ENCODE data around the gene CPEB4. TPM values are rescaled to one million over a fixed set of nuclear protein-coding genes. Genes with fewer than 3 reads are reported as not detected.

The CPEB4 gene
- total RNA-seq, 2 experiments from 2014 or later: 17.3 to 19.5 TPM

GRCh38 chr5:173896631-173897030, 8.5 kb downstream of the CPEB4 start:
- Mint-ChIP-seq H3K4me1 (peaks cover 18% of the 10 kb centered on the region), H3K36me3 (ENCODE audit: low read depth) (peaks cover 7% of the 10 kb centered on the region), H3K9me3 (no peaks in the 10 kb centered on the region), H3K27ac (no peak overlapping the region), H3K4me3 (no peak overlapping the region), H3K27me3 (no peaks in the 10 kb centered on the region)
- CTCF ChIA-PET: interaction anchor here (1.1 to 2.2 kb wide), 3 partner anchors 11 to 29 kb away, joined by 4 to 7 read pairs (median 4); no protein-coding TSS in a partner anchor
- POLR2A ChIA-PET: interaction anchor here (1.1 kb wide), 1 partner anchor 8 kb away, joined by 3 read pairs; the partner anchor contains the start of gene CPEB4
- DNase-seq: no peak

DNA sequence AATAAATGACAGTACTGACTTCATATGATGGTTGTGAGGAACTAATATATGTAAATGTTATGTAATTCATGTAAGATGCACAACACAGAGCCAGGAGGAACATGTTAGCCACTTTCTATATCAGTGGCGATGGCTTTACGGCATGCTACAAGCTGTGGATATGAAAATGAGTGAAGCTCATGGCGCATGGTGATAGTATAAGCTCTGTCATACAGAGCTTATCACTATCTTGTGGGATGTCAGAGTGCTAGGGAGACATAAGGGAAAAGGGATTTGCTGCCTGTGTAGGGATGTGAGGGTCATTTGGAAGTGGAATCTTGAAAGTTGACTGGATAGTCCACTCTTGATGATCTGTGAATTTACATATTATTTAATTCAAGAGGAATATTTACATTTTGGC, 13.6 kb downstream of the CPEB4 start:
- peaks cover 1% of the 10 kb centered on the region for H3K4me1 Mint-ChIP-seq
- no peaks in the 10 kb centered on the region for H3K9me3 Mint-ChIP-seq
- ChIA-PET POLR2A (no interaction called here), CTCF (interaction anchor here (4.2 kb wide), 1 partner anchor 24 kb away, joined by 13 read pairs; no protein-coding TSS in a partner anchor)
- DNase-seq: no peak
- H3K27ac Mint-ChIP-seq: no peak overlapping the region
- H3K36me3 Mint-ChIP-seq (ENCODE audit: low read depth): peaks cover 3% of the 10 kb centered on the region
- no peaks in the 10 kb centered on the region for H3K27me3 Mint-ChIP-seq
- H3K4me3 Mint-ChIP-seq: no peak overlapping the region

DNA sequence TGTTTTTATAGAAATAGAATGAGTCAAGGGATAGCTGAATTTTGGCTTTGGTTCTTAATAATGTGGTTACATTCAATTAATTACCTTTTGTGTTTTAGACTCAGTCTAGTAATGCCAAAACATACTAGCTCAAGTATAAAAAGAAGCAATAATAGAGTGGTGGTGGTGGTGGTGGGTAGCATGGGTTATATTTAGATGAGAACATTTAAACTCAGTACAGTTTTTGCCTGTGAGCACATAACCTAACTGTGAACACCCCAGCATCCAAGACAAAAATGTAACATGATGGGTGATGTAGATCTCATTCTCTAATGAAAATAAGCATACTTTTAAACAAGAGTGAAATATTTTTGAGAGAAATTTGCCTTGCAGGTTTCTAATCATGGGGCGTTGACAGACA, 14.2 kb downstream of the CPEB4 start:
- Mint-ChIP-seq H3K4me3 (no peak overlapping the region), H3K36me3 (ENCODE audit: low read depth) (peaks cover 3% of the 10 kb centered on the region), H3K4me1 (peaks cover 1% of the 10 kb centered on the region), H3K27ac (no peak overlapping the region), H3K9me3 (no peaks in the 10 kb centered on the region), H3K27me3 (no peaks in the 10 kb centered on the region)
- no peak for DNase-seq
- CTCF ChIA-PET: interaction anchor here (4.2 kb wide), 1 partner anchor 23 kb away, joined by 13 read pairs; no protein-coding TSS in a partner anchor
- POLR2A ChIA-PET: interaction anchor here (0.9 kb wide), 1 partner anchor 14 kb away, joined by 3 read pairs; the partner anchor contains the start of gene CPEB4

- peaks cover 1% of the 10 kb centered on the region for H3K4me1 Mint-ChIP-seq
- H3K36me3 Mint-ChIP-seq (ENCODE audit: low read depth): peaks cover 3% of the 10 kb centered on the region
- DNase-seq: no peak
- ChIA-PET CTCF (interaction anchor here (1.2 to 4.2 kb wide), 4 partner anchors 11 to 100 kb away, joined by 3 to 13 read pairs (median 5); no protein-coding TSS in a partner anchor), POLR2A (interaction anchor here (0.9 to 1.4 kb wide), 2 partner anchors 9 to 15 kb away, joined by 3 to 4 read pairs; partner anchors contain the start of gene CPEB4)
- no peak overlapping the region for H3K4me3 Mint-ChIP-seq
- H3K9me3 Mint-ChIP-seq: no peaks in the 10 kb centered on the region
- H3K27ac Mint-ChIP-seq: no peak overlapping the region
- H3K27me3 Mint-ChIP-seq: no peaks in the 10 kb centered on the region
These were observed 14.6 kb downstream of the CPEB4 start for GRCh38 chr5:173902743-173903142.

DNA sequence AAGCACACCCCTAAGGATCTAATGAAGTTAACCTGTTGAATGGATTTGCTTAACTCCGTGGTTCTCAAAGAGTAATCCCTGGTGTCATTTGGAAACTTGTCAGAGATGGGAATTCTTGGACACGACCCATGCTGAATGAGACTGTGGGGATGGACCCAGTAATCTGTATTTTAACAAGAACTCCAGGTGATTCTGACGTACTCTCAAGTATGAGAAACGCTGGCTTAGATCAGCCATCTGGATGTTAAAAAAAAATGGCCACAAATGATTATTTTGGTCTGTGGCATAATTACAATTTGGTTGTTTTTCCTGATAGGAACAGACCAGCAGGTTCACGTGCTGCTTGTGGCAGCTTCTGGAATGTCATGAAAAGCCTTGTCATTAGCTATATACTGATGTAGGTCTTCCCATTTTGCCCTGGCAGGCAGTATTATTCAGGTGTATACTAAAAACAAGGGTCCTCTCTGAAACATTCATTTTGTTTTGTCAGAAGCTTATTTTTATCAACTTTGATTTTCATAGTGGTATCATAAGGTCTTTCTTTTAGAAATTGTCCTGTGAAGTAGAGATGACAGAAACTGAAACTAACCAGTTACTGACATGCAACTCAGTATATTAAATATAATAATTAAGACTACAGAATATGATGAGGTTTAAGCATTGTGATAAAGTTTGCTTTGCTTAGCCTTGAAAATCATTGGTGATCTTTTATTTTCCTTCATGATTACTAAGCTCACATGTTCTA, 15.4 kb downstream of the CPEB4 start:
- Mint-ChIP-seq H3K4me3 (no peak overlapping the region), H3K36me3 (ENCODE audit: low read depth) (peaks cover 3% of the 10 kb centered on the region), H3K27me3 (no peaks in the 10 kb centered on the region), H3K27ac (no peak overlapping the region), H3K4me1 (peaks cover 1% of the 10 kb centered on the region), H3K9me3 (no peaks in the 10 kb centered on the region)
- no peak for DNase-seq
- POLR2A ChIA-PET: interaction anchor here (0.6 to 1.4 kb wide), 3 partner anchors 10 to 60 kb away, joined by 3 to 4 read pairs (median 3); no protein-coding TSS in a partner anchor
- CTCF ChIA-PET: interaction anchor here (1.1 to 4.2 kb wide), 5 partner anchors 10 to 101 kb away, joined by 3 to 13 read pairs (median 3); no protein-coding TSS in a partner anchor

- ChIA-PET POLR2A (interaction anchor here (0.6 to 1.4 kb wide), 3 partner anchors 11 to 60 kb away, joined by 3 to 4 read pairs (median 3); no protein-coding TSS in a partner anchor), CTCF (interaction anchor here (1.1 to 4.2 kb wide), 4 partner anchors 10 to 23 kb away, joined by 3 to 13 read pairs (median 5); no protein-coding TSS in a partner anchor)
- no peak for DNase-seq
- H3K36me3 Mint-ChIP-seq (ENCODE audit: low read depth): peaks cover 3% of the 10 kb centered on the region
- peaks cover 1% of the 10 kb centered on the region for H3K4me1 Mint-ChIP-seq
- no peaks in the 10 kb centered on the region for H3K27me3 Mint-ChIP-seq
- no peak overlapping the region for H3K4me3 Mint-ChIP-seq
- no peak overlapping the region for H3K27ac Mint-ChIP-seq
- no peaks in the 10 kb centered on the region for H3K9me3 Mint-ChIP-seq
These were observed 16.0 kb downstream of the CPEB4 start for GRCh38 chr5:173904151-173904550.

GRCh38 chr5:173907284-173907683, 19.1 kb downstream of the CPEB4 start:
- Mint-ChIP-seq H3K9me3 (no peaks in the 10 kb centered on the region), H3K27ac (no peak overlapping the region), H3K4me1 (peaks cover 3% of the 10 kb centered on the region), H3K27me3 (no peaks in the 10 kb centered on the region), H3K36me3 (ENCODE audit: low read depth) (peaks cover 12% of the 10 kb centered on the region), H3K4me3 (no peak overlapping the region)
- ChIA-PET CTCF (interaction anchor here (1.0 kb wide), 1 partner anchor 292 kb away, joined by 3 read pairs; no protein-coding TSS in a partner anchor), POLR2A (interaction anchor here (0.9 to 2.1 kb wide), 2 partner anchors 16 to 19 kb away, joined by 4 to 7 read pairs; partner anchors contain the start of gene CPEB4)
- no peak for DNase-seq

GRCh38 chr5:173907686-173908371, 19.7 kb downstream of the CPEB4 start:
- Mint-ChIP-seq H3K36me3 (ENCODE audit: low read depth) (peaks cover 13% of the 10 kb centered on the region), H3K27ac (no peak overlapping the region), H3K4me1 (peaks cover 2% of the 10 kb centered on the region), H3K27me3 (no peaks in the 10 kb centered on the region), H3K4me3 (no peak overlapping the region), H3K9me3 (no peaks in the 10 kb centered on the region)
- POLR2A ChIA-PET: interaction anchor here (0.9 to 2.1 kb wide), 3 partner anchors 17 to 23 kb away, joined by 3 to 7 read pairs (median 4); partner anchors contain the start of gene CPEB4
- no peak for DNase-seq
- CTCF ChIA-PET: interaction anchor here (1.0 kb wide), 1 partner anchor 292 kb away, joined by 3 read pairs; no protein-coding TSS in a partner anchor

GRCh38 chr5:173909199-173909598, 21.1 kb downstream of the CPEB4 start:
- peaks cover 2% of the 10 kb centered on the region for H3K4me1 Mint-ChIP-seq
- no peak overlapping the region for H3K27ac Mint-ChIP-seq
- H3K36me3 Mint-ChIP-seq (ENCODE audit: low read depth): peaks cover 17% of the 10 kb centered on the region
- DNase-seq: no peak
- no peaks in the 10 kb centered on the region for H3K27me3 Mint-ChIP-seq
- ChIA-PET CTCF (interaction anchor here (1.2 kb wide), 1 partner anchor 16 kb away, joined by 5 read pairs; no protein-coding TSS in a partner anchor), POLR2A (interaction anchor here (1.0 to 2.1 kb wide), 2 partner anchors 21 to 24 kb away, joined by 3 to 7 read pairs; partner anchors contain the start of gene CPEB4)
- no peaks in the 10 kb centered on the region for H3K9me3 Mint-ChIP-seq
- no peak overlapping the region for H3K4me3 Mint-ChIP-seq

DNA sequence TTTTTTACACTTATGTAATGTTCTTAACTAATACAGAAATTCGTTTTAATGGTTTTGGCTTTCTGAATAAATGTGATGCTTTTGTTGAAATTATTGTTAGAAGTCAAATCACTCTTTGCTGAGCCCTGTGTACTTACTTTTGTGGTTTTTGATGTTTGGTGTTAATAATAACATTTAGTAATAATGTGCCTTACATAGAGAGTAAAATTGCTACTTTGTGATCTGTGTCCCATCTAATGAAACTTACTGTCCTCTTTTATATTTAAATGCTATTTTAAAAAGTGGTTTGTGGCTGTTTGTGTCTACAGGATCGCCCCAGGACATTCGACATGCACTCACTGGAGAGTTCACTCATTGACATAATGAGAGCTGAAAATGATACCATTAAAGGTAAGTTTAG, 22.1 kb downstream of the CPEB4 start:
- no peaks in the 10 kb centered on the region for H3K9me3 Mint-ChIP-seq
- H3K4me3 Mint-ChIP-seq: no peak overlapping the region
- DNase-seq: no peak
- no peaks in the 10 kb centered on the region for H3K27me3 Mint-ChIP-seq
- H3K27ac Mint-ChIP-seq: no peak overlapping the region
- ChIA-PET POLR2A (interaction anchor here (1.7 kb wide), 1 partner anchor 22 kb away, joined by 3 read pairs; the partner anchor contains the start of gene CPEB4), CTCF (no interaction called here)
- peaks cover 2% of the 10 kb centered on the region for H3K4me1 Mint-ChIP-seq
- H3K36me3 Mint-ChIP-seq (ENCODE audit: low read depth): peaks cover 17% of the 10 kb centered on the region

DNA sequence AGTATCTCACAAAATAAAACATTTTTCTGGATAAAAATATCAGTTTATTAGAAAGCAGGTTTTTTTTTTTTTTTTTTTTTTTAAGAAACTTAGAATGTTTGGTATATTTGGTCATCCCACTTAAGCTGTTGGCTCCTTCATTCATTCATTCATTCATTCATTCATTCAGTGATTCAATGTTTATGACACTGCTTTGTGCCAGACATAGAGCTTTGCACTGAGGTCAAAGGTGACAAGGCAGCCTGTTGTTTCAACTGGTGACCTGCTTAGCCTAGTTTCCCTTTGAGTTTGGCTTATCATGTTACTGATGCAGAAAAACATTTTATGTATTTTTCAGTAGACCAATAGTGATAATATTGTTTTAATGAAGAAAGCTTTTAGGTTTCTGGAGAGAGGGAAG, 23.5 kb downstream of the CPEB4 start:
- no peaks in the 10 kb centered on the region for H3K9me3 Mint-ChIP-seq
- H3K36me3 Mint-ChIP-seq (ENCODE audit: low read depth): peaks cover 17% of the 10 kb centered on the region
- no peak for DNase-seq
- no peak overlapping the region for H3K4me3 Mint-ChIP-seq
- ChIA-PET POLR2A (interaction anchor here (0.5 to 1.7 kb wide), 3 partner anchors 24 to 27 kb away, joined by 3 to 4 read pairs (median 3); partner anchors contain the start of gene CPEB4), CTCF (interaction anchor here (1.0 to 2.0 kb wide), 2 partner anchors 14 to 297 kb away, joined by 3 to 7 read pairs; no protein-coding TSS in a partner anchor)
- H3K27ac Mint-ChIP-seq: no peak overlapping the region
- no peaks in the 10 kb centered on the region for H3K27me3 Mint-ChIP-seq
- peaks cover 2% of the 10 kb centered on the region for H3K4me1 Mint-ChIP-seq

DNA sequence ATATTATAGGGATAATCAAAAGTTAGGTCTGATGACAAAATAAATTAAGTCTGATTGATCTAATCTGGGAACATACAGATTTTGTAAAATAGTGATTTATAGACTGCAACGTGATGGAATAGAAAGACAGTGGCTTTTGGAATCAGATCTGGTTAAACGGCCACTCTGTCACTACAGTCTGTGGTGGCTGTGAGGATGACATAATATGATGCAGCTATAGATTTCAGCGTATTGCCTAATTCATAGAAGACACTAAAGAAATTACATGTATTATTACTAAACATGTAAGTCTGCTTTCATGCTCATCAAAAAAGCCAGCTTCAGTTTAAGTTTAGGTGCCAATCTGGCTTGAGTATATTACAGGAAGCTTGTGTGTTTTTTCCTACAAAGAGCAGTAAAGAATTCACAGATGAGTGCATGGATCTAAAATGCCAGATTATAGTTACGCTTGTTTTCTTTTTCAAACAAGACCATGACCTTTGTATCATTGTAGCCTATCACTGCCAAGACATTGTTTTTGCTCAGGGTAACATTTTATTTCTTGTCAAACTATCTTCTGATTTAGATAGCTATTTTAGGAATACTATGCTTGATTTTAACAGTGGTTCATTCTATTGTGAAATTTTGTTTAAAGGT, 25.7 kb downstream of the CPEB4 start:
- ChIA-PET CTCF (interaction anchor here (1.0 to 2.4 kb wide), 5 partner anchors 10 to 29 kb away, joined by 3 to 11 read pairs (median 4); no protein-coding TSS in a partner anchor), POLR2A (no interaction called here)
- Mint-ChIP-seq H3K9me3 (no peaks in the 10 kb centered on the region), H3K36me3 (ENCODE audit: low read depth) (peaks cover 17% of the 10 kb centered on the region), H3K27ac (no peak overlapping the region), H3K4me3 (no peak overlapping the region), H3K4me1 (peaks cover 5% of the 10 kb centered on the region), H3K27me3 (no peaks in the 10 kb centered on the region)
- DNase-seq: no peak

All from activated CD4-positive, alpha-beta memory T cell treated with anti-CD3 and anti-CD28 coated beads, Interleukin-2, amount 10 ng/mL, durations not matched to agents 7 days and 5 days (primary cell).